ENCODE results near the gene CLCF1. TPM values are rescaled to one million over a fixed set of nuclear protein-coding genes. Genes with fewer than 3 reads are reported as not detected.

The CLCF1 gene
- total and polyA plus RNA-seq, 2 of the 13 experiments (the other 11 are each of a cell fraction or from before 2014, with no cell fraction given) = 0.49 to 0.78 TPM

GRCh38 chr11:67373648-67374570, 511 bp upstream of the CLCF1 start (continued):
- TF ChIP-seq HNF1A (IDR thresholded peaks at IDR 0.05; ENCODE audit: low read depth) = peak; percentile 56; the same call in 1 of the 2 replicates
- TF ChIP-seq HNF1A (CRISPR knock-in tag; IDR thresholded peaks at IDR 0.05; ENCODE audit: borderline replicate concordance) = peak; percentile 10; the same call in 1 of the 2 replicates
- no peak for TF ChIP-seq ZNF776 (CRISPR knock-in tag; IDR thresholded peaks at IDR 0.05)
- TF ChIP-seq ZFP1 (CRISPR knock-in tag; IDR thresholded peaks at IDR 0.05) = no peak
- TF ChIP-seq NCOR1 (IDR thresholded peaks at IDR 0.05; ENCODE audit: borderline replicate concordance, low read length) = no peak
- TF ChIP-seq REPIN1 (CRISPR knock-in tag; IDR thresholded peaks at IDR 0.05; ENCODE audit: borderline replicate concordance, low read depth) = no peak
- no peak for TF ChIP-seq ATM (IDR thresholded peaks at IDR 0.05; ENCODE audit: borderline replicate concordance)
- 0 out of 2 replicates have a peak, but pooled peaks have one; percentile 58 for TF ChIP-seq MAFG (CRISPR knock-in tag; IDR thresholded peaks at IDR 0.05)
- no peak for TF ChIP-seq ZBTB26 (CRISPR knock-in tag; IDR thresholded peaks at IDR 0.05; ENCODE audit: borderline replicate concordance)
- no peak for TF ChIP-seq PLSCR1 (CRISPR knock-in tag; IDR thresholded peaks at IDR 0.05; ENCODE audit: borderline replicate concordance)
- peak; percentile 73; the same call in 1 of the 2 replicates for TF ChIP-seq ZNF598 (CRISPR knock-in tag; IDR thresholded peaks at IDR 0.05; ENCODE audit: borderline replicate concordance)
- 0 out of 2 replicates have a peak, but pooled peaks have one; percentile 45 for TF ChIP-seq BCL3 (CRISPR knock-in tag; IDR thresholded peaks at IDR 0.05)
- no peak for TF ChIP-seq THAP8 (CRISPR knock-in tag; IDR thresholded peaks at IDR 0.05; ENCODE audit: borderline replicate concordance)
- peak; percentile 80; the same call in 1 of the 2 replicates for TF ChIP-seq ZNF891 (CRISPR knock-in tag; IDR thresholded peaks at IDR 0.05)
- TF ChIP-seq ZBTB20 (CRISPR knock-in tag; IDR thresholded peaks at IDR 0.05; ENCODE audit: borderline replicate concordance, low read depth) = no peak
- TF ChIP-seq ZNF136 (CRISPR knock-in tag; IDR thresholded peaks at IDR 0.05; ENCODE audit: low read depth) = no peak
- no peak for TF ChIP-seq ZNF605 (CRISPR knock-in tag; IDR thresholded peaks at IDR 0.05)
- no peak for TF ChIP-seq MEIS1 (CRISPR knock-in tag; IDR thresholded peaks at IDR 0.05; ENCODE audit: borderline replicate concordance)
- peak; percentile 80; the same call in 1 of the 2 replicates for TF ChIP-seq HNRNPL (IDR thresholded peaks at IDR 0.05; ENCODE audit: low read depth, low read length)

Data from HepG2 (cell line).